Uterus (tissue), 4 donors: Measurements from ENCODE around the gene SIRT2. TPM values are rescaled to one million over a fixed set of nuclear protein-coding genes. Genes with fewer than 3 reads are reported as not detected.
A peak's percentile ranks its signal among the peaks of the same experiment; 100 is the strongest.
"Not testable (repeated sequence)": the region's sequence is repeated elsewhere in the genome, so short reads cannot be mapped to it uniquely, and the experiment has no call there.

ENCODE experiments used
- DNase-seq, 2 donors: peaks; one replicate each; pipeline ENCODE4 v3.0.0-alpha.2; 2019 to 2020
- H3K27ac ChIP-seq, 2 donors: fragments of 200-600 bp; sonication (generic); 1 replicate in 1 of 2; 2 replicates in 1 of 2; pipeline ENCODE4 v1.5.1; 2016 to 2018
- H3K27me3 ChIP-seq, 2 donors: fragments of 200-600 bp; sonication (generic); one replicate each; pipeline ENCODE4 v1.5.1; 2018 to 2019; ENCODE audit warnings: control low read depth in 1 of 2
- H3K36me3 ChIP-seq, 2 donors: fragments of 200-600 bp; sonication (generic); one replicate each; pipeline ENCODE4 v1.5.1; 2019; ENCODE audit warnings: control low read depth in 1 of 2
- H3K4me1 ChIP-seq, 2 donors: fragments of 200-600 bp; sonication (generic); one replicate each; pipeline ENCODE4 v1.5.1; 2018 to 2019; ENCODE audit warnings: control low read depth in 1 of 2
- H3K4me3 ChIP-seq, 2 donors: fragments of 200-600 bp; sonication (generic); 1 replicate in 1 of 2; 2 replicates in 1 of 2; pipeline ENCODE4 v1.5.1; 2018 to 2019; ENCODE audit warnings: mild to moderate bottlenecking in 1 of 2
- H3K9me3 ChIP-seq, 2 donors: fragments of 200-600 bp; sonication (generic); one replicate each; pipeline ENCODE4 v1.5.1; 2019; ENCODE audit warnings: control low read depth in 1 of 2
- CTCF ChIP-seq, 4 experiments: fragments of 200-600 bp in 2 of 4; fragments of 450-650 bp in 2 of 4; sonication (generic) in 2 of 4; IDR thresholded peaks; one replicate each; pipeline ENCODE4 v1.5.1; 2016 to 2019; ENCODE audit warnings: antibody characterized with exemption in 4 of 4, mild to moderate bottlenecking in 2 of 4, moderate library complexity in 1 of 4
- POLR2A ChIP-seq, 2 donors: fragments of 450-650 bp; IDR thresholded peaks; one replicate each; pipeline ENCODE4 v1.6.1; 2016; ENCODE audit warnings: antibody characterized with exemption in 2 of 2, mild to moderate bottlenecking in 1 of 2, moderate library complexity in 1 of 2
- intact Hi-C: fragments of 100-400 bp; cut with DNase I; formaldehyde crosslinking; loops from one replicate; pipeline ENCODE4 v1.15.1; 2023; ENCODE audit warnings: low total_unique reads
- total RNA-seq, 4 donors: library from RNA; depleted of rRNA in 3 of 4; stranded (reverse); fragments of >200 nt in 3 of 4; gene quantifications; one replicate each; pipeline versions ENCODE4 v1.1.0 to v1.2.4, GENCODE V29; 2014 to 2023
- donor health status: DM: yes; HTN: yes; CAD: no.

Gene SIRT2
- total RNA-seq, 4 donors from 2014 or later = 46.0 to 171 (median 80.2) TPM

GRCh38 chr19:38831142-38831605, 68.2 kb downstream of the SIRT2 start:
- TF ChIP-seq CTCF (IDR thresholded peaks at IDR 0.05) (no peak), POLR2A (IDR thresholded peaks at IDR 0.05) (no peak)
- Histone ChIP-seq H3K4me3 (peak overlapping the region; percentile 59 to 78), H3K9me3 (no peaks in the 10 kb centered on the region), H3K36me3 (no peaks in the 10 kb centered on the region), H3K4me1 (no peaks in the 10 kb centered on the region), H3K27me3 (no peaks in the 10 kb centered on the region), H3K27ac (peak overlapping the region; percentile 88 to 90)
- intact Hi-C loops = no loop called here
- DNase-seq = peak; percentile 63 to 69

GRCh38 chr19:38830039-38830733, 69.2 kb downstream of the SIRT2 start:
- Histone ChIP-seq H3K4me1 (no peaks in the 10 kb centered on the region), H3K4me3 (no peak overlapping the region)
- intact Hi-C loops = no loop called here

GRCh38 chr19:38829203-38829602, 70.2 kb downstream of the SIRT2 start:
- H3K36me3 ChIP-seq, H3K27me3 ChIP-seq, H3K4me1 ChIP-seq, H3K27ac ChIP-seq, H3K4me3 ChIP-seq, H3K9me3 ChIP-seq, DNase-seq, intact Hi-C loops: not testable (repeated sequence)

More at GRCh38 chr19:38830039-38830733, 69.2 kb downstream of the SIRT2 start:
- no peak for DNase-seq
- Histone ChIP-seq H3K27me3 (no peaks in the 10 kb centered on the region), H3K27ac (peak overlapping the region; percentile 88 to 90), H3K36me3 (no peaks in the 10 kb centered on the region), H3K9me3 (no peaks in the 10 kb centered on the region)
- TF ChIP-seq CTCF (IDR thresholded peaks at IDR 0.05) (no peak), POLR2A (IDR thresholded peaks at IDR 0.05) (no peak)

Other genes with a start within 250 kb of the SIRT2 start
- gene CAPN12, start 155.1 kb downstream of the SIRT2 start, total RNA-seq = 1 to 10 TPM in 2 of 4 donors, under 1 TPM in 1, not detected in 1; 0.83 to 8.4 (median 8.2) TPM
- gene LGALS7, start 126.1 kb downstream of the SIRT2 start, total RNA-seq = 1 to 10 TPM in 1 of 4 donors, not detected in 3; 2.6 TPM
- 1 to 10 TPM in 2 of 4 donors, not detected in 2; 1.1 to 6.2 TPM for gene LGALS7B, start 110.4 kb downstream of the SIRT2 start, total RNA-seq
- 1 to 10 TPM in 2 of 4 donors, under 1 TPM in 1, not detected in 1; 0.51 to 4.7 (median 3.6) TPM for gene LGALS4, start 86.7 kb downstream of the SIRT2 start, total RNA-seq
- 100 to 1,000 TPM in 1 of 4 donors, 10 to 100 TPM in 3; 27.7 to 188 (median 70.3) TPM for gene ECH1, start 67.8 kb downstream of the SIRT2 start, total RNA-seq
- gene HNRNPL, start 49.6 kb downstream of the SIRT2 start, total RNA-seq = 100 to 1,000 TPM in 2 of 4 donors, 10 to 100 TPM in 2; 65.8 to 353 (median 177) TPM
- 100 to 1,000 TPM in 1 of 4 donors, 1 to 10 TPM in 3; 3.3 to 308 (median 5.0) TPM for gene RINL, start 21.3 kb downstream of the SIRT2 start, total RNA-seq
- 10 to 100 TPM in 3 of 4 donors, 1 to 10 TPM in 1; 5.2 to 37.4 (median 19.4) TPM for gene NFKBIB, start 351 bp upstream of the SIRT2 start, total RNA-seq
- 1 to 10 TPM in 1 of 4 donors, under 1 TPM in 1, not detected in 2; 0.43 to 1.2 TPM for gene CCER2, start 12.6 kb upstream of the SIRT2 start, total RNA-seq
- gene SARS2, start 31.1 kb upstream of the SIRT2 start, total RNA-seq = 10 to 100 TPM in 2 of 4 donors, 1 to 10 TPM in 2; 1.3 to 18.4 (median 10.6) TPM
- gene MRPS12, start 31.3 kb upstream of the SIRT2 start, total RNA-seq = 10 to 100 TPM; 16.9 to 83.8 (median 19.2) TPM
- gene FBXO17, start 76.1 kb upstream of the SIRT2 start, total RNA-seq = 10 to 100 TPM in 3 of 4 donors, 1 to 10 TPM in 1; 3.8 to 47.6 (median 36.7) TPM
- 10 to 100 TPM in 1 of 4 donors, 1 to 10 TPM in 3; 3.4 to 11.3 (median 7.8) TPM for gene FBXO27, start 132.9 kb upstream of the SIRT2 start, total RNA-seq
- under 1 TPM in 1 of 4 donors, not detected in 3; 0.55 TPM for gene ACP7, start 184.8 kb upstream of the SIRT2 start, total RNA-seq
- gene PAK4, start 226.2 kb upstream of the SIRT2 start, total RNA-seq = 10 to 100 TPM in 3 of 4 donors, under 1 TPM in 1; 0.26 to 57.4 (median 24.3) TPM